Measurements from ENCODE around the gene RHBDD1. TPM values are rescaled to one million over a fixed set of nuclear protein-coding genes. Genes with fewer than 3 reads are reported as not detected.

Gene RHBDD1
- total and polyA plus RNA-seq, 2 donors from 2014 or later: 8.3 to 49.9 TPM

- FAIRE-seq (no peak), DNase-seq (no peak)
- Histone ChIP-seq H3K4me1 (ENCODE audit: control insufficient read depth in 2 of 3, insufficient read depth in 2 of 3, low read depth in 1 of 3, low read length in 3 of 3) (no peaks in the 10 kb centered on the region), H3K27ac (ENCODE audit: low read depth in 2 of 2, low read length in 2 of 2) (no peak overlapping the region), H3K4me3 (ENCODE audit: low read length in 3 of 3) (no peak overlapping the region), H3K9me3 (ENCODE audit: control insufficient read depth in 2 of 3, insufficient read depth in 1 of 3, low read length in 3 of 3) (no peaks in the 10 kb centered on the region), H3K36me3 (ENCODE audit: control insufficient read depth in 2 of 3, insufficient read depth in 3 of 3, low read length in 3 of 3) (peaks cover 0 to 15% (median 10%) of the 10 kb centered on the region in 3 donors), H3K27me3 (ENCODE audit: control insufficient read depth, insufficient read depth, low read length) (no peaks in the 10 kb centered on the region), H3K9ac (ENCODE audit: low read length in 3 of 3) (no peak overlapping the region)
- intact Hi-C loops (cut with DNase I): no loop called here
- TF ChIP-seq, protein P1, sequence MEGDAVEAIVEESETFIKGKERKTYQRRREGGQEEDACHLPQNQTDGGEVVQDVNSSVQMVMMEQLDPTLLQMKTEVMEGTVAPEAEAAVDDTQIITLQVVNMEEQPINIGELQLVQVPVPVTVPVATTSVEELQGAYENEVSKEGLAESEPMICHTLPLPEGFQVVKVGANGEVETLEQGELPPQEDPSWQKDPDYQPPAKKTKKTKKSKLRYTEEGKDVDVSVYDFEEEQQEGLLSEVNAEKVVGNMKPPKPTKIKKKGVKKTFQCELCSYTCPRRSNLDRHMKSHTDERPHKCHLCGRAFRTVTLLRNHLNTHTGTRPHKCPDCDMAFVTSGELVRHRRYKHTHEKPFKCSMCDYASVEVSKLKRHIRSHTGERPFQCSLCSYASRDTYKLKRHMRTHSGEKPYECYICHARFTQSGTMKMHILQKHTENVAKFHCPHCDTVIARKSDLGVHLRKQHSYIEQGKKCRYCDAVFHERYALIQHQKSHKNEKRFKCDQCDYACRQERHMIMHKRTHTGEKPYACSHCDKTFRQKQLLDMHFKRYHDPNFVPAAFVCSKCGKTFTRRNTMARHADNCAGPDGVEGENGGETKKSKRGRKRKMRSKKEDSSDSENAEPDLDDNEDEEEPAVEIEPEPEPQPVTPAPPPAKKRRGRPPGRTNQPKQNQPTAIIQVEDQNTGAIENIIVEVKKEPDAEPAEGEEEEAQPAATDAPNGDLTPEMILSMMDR (IDR thresholded peaks at IDR 0.05; ENCODE audit: borderline replicate concordance, extremely low read depth, insufficient read depth): no peak
These were observed 184.6 kb downstream of the RHBDD1 start for GRCh38 chr2:227020416-227020815.

DNA sequence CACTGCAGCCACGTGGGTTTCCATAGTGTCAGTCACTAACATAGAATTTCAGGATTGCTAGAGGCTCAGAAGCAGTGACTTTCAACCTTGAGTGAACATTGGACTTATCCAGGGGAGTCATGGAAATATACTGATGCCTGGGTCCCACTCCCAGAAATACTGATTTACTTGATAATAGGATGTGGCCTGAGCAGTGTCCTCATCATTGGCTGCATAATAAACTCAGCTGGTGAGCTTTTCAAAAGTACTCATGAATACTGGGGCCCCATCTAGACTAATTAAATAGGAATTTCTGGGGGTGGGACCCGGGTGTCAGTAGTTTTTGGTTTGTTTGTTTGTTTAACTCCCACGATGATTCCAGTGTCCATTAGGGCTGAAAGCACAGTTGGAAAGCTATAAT lies 186.8 kb downstream of the RHBDD1 start:
- Histone ChIP-seq H3K36me3 (ENCODE audit: control insufficient read depth in 2 of 3, insufficient read depth in 3 of 3, low read length in 3 of 3) (peaks cover 0 to 21% (median 8%) of the 10 kb centered on the region in 3 donors), H3K9me3 (ENCODE audit: control insufficient read depth in 2 of 3, insufficient read depth in 1 of 3, low read length in 3 of 3) (no peaks in the 10 kb centered on the region), H3K4me3 (ENCODE audit: low read length in 3 of 3) (no peak overlapping the region), H3K27ac (ENCODE audit: low read depth in 2 of 2, low read length in 2 of 2) (no peak overlapping the region), H3K4me1 (ENCODE audit: control insufficient read depth in 2 of 3, insufficient read depth in 2 of 3, low read depth in 1 of 3, low read length in 3 of 3) (no peaks in the 10 kb centered on the region), H3K27me3 (ENCODE audit: control insufficient read depth, insufficient read depth, low read length) (no peaks in the 10 kb centered on the region), H3K9ac (ENCODE audit: low read length in 3 of 3) (no peak overlapping the region)
- intact Hi-C loops (cut with DNase I): no loop called here
- TF ChIP-seq, protein P1 (IDR thresholded peaks at IDR 0.05; ENCODE audit: borderline replicate concordance, extremely low read depth, insufficient read depth): no peak
- DNase-seq: peak in 1 of 5 donors; percentile 37
- FAIRE-seq: no peak

- Histone ChIP-seq H3K27me3 (ENCODE audit: control insufficient read depth, insufficient read depth, low read length) (no peaks in the 10 kb centered on the region), H3K36me3 (ENCODE audit: control insufficient read depth in 2 of 3, insufficient read depth in 3 of 3, low read length in 3 of 3) (peaks cover 0 to 17% (median 6%) of the 10 kb centered on the region in 3 donors), H3K4me1 (ENCODE audit: control insufficient read depth in 2 of 3, insufficient read depth in 2 of 3, low read depth in 1 of 3, low read length in 3 of 3) (no peaks in the 10 kb centered on the region), H3K9ac (ENCODE audit: low read length in 3 of 3) (no peak overlapping the region), H3K9me3 (ENCODE audit: control insufficient read depth in 2 of 3, insufficient read depth in 1 of 3, low read length in 3 of 3) (no peaks in the 10 kb centered on the region), H3K27ac (ENCODE audit: low read depth in 2 of 2, low read length in 2 of 2) (no peak overlapping the region), H3K4me3 (ENCODE audit: low read length in 3 of 3) (no peak overlapping the region)
- intact Hi-C loops (cut with DNase I): no loop called here
- TF ChIP-seq, protein P1 (IDR thresholded peaks at IDR 0.05; ENCODE audit: borderline replicate concordance, extremely low read depth, insufficient read depth): no peak
- DNase-seq (no peak), FAIRE-seq (no peak)
These were observed 189.7 kb downstream of the RHBDD1 start for GRCh38 chr2:227025510-227025909.

All from kidney (tissue), 14 donors.